Prostate gland (tissue), 2 donors: ENCODE data around the gene BCAS3.

Source experiments
- CTCF ChIP-seq, 4 experiments: fragments of 200-600 bp in 2 of 4; fragments of 450-650 bp in 2 of 4; sonication (generic) in 2 of 4; IDR thresholded peaks; 1 replicate in 3 of 4; 2 replicates in 1 of 4; pipeline ENCODE4 v1.5.1; 2016 to 2019; ENCODE audit warnings: antibody characterized with exemption in 4 of 4, mild to moderate bottlenecking in 2 of 4, moderate library complexity in 2 of 4
- POLR2AphosphoS5 ChIP-seq: sonication (generic); formaldehyde crosslinking; IDR thresholded peaks from one replicate; pipeline ENCODE4 v1.6.1; 2017; ENCODE audit warnings: antibody characterized with exemption

DNA sequence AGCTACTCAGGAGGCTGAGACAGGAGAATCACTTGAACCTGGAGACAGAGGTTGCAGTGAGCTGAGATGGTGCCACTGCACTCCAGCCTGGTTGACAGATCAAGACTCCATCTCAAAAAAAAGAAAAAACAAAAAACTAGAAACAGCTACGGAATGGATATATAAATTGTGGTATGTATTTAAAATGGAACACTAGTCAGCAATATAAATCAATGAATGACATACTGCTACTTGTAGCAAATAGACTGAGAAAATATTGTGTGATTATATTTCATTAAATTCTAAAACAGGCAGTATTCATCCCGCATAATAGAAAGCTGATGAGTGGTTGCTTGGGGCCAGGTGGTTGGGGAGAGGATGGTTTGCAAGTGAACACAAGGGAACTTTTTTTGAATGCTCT, 261.7 kb downstream of the BCAS3 start:
- TF ChIP-seq POLR2AphosphoS5 (no peak), CTCF (IDR thresholded peaks at IDR 0.05) (no peak)
